Endothelial cell (in vitro differentiated cells): ENCODE results near the gene CD83. TPM values are rescaled to one million over a fixed set of nuclear protein-coding genes. Genes with fewer than 3 reads are reported as not detected.

ENCODE experiments used
- DNase-seq: peaks from one replicate; pipeline ENCODE4 v3.0.0; 2021; ENCODE audit warnings: low spot score
- H3K27ac Mint-ChIP-seq: one replicate; pipeline ENCODE4 v1.8.0; 2021; ENCODE audit warnings: mixed read lengths, inconsistent platforms; ENCODE audit not compliant: unreplicated experiment
- H3K27me3 Mint-ChIP-seq: one replicate; pipeline ENCODE4 v1.8.0; 2021; ENCODE audit warnings: mild to moderate bottlenecking, moderate library complexity, mixed read lengths, inconsistent platforms; ENCODE audit not compliant: unreplicated experiment
- H3K36me3 Mint-ChIP-seq: one replicate; pipeline ENCODE4 v1.8.0; 2021; ENCODE audit warnings: mild to moderate bottlenecking, low read depth, mixed read lengths, inconsistent platforms; ENCODE audit not compliant: unreplicated experiment
- H3K4me1 Mint-ChIP-seq: one replicate; pipeline ENCODE4 v1.8.0; 2021; ENCODE audit warnings: mild to moderate bottlenecking, mixed read lengths, inconsistent platforms; ENCODE audit not compliant: unreplicated experiment
- H3K4me3 Mint-ChIP-seq: one replicate; pipeline ENCODE4 v1.8.0; 2021; ENCODE audit warnings: mild to moderate bottlenecking, mixed read lengths, inconsistent platforms; ENCODE audit not compliant: unreplicated experiment
- H3K9me3 Mint-ChIP-seq: one replicate; pipeline ENCODE4 v1.8.0; 2021; ENCODE audit warnings: mixed read lengths, inconsistent platforms; ENCODE audit not compliant: unreplicated experiment
- CTCF ChIP-seq: fragments of 200-600 bp; sonication (generic); IDR thresholded peaks from one replicate; pipeline ENCODE4 v1.5.0; 2021; ENCODE audit warnings: antibody characterized with exemption; ENCODE audit not compliant: unreplicated experiment
- total RNA-seq: library from RNA; stranded (reverse); fragmentation: NEBNext Ultra II Directional; extraction: Animal tissue kit (Norgen Biotek cat#: 25700); gene quantifications from one replicate; pipeline ENCODE4 v1.2.1, GENCODE V29; 2021; ENCODE audit not compliant: unreplicated experiment

The CD83 gene
- total RNA-seq, 1 donor from 2014 or later: 4.3 TPM

GRCh38 chr6:14172562-14172961 is 55.0 kb downstream of the CD83 start:
- no peaks in the 10 kb centered on the region for H3K4me1 Mint-ChIP-seq
- no peaks in the 10 kb centered on the region for H3K36me3 Mint-ChIP-seq
- TF ChIP-seq CTCF: no peak
- H3K9me3 Mint-ChIP-seq: no peaks in the 10 kb centered on the region
- no peaks in the 10 kb centered on the region for H3K27me3 Mint-ChIP-seq
- no peak overlapping the region for H3K4me3 Mint-ChIP-seq
- H3K27ac Mint-ChIP-seq: no peak overlapping the region
- DNase-seq: no peak

GRCh38 chr6:14174226-14174625 is 56.7 kb downstream of the CD83 start:
- Mint-ChIP-seq H3K9me3 (no peaks in the 10 kb centered on the region), H3K36me3 (no peaks in the 10 kb centered on the region), H3K27ac (no peak overlapping the region), H3K27me3 (peaks cover 2% of the 10 kb centered on the region), H3K4me1 (no peaks in the 10 kb centered on the region), H3K4me3 (no peak overlapping the region)
- DNase-seq: no peak
- no peak for TF ChIP-seq CTCF

GRCh38 chr6:14174996-14175395 is 57.4 kb downstream of the CD83 start:
- no peaks in the 10 kb centered on the region for H3K36me3 Mint-ChIP-seq
- no peaks in the 10 kb centered on the region for H3K9me3 Mint-ChIP-seq
- H3K4me1 Mint-ChIP-seq: peaks cover 6% of the 10 kb centered on the region
- H3K4me3 Mint-ChIP-seq: no peak overlapping the region
- peaks cover 2% of the 10 kb centered on the region for H3K27me3 Mint-ChIP-seq
- no peak for TF ChIP-seq CTCF
- no peak for DNase-seq
- no peak overlapping the region for H3K27ac Mint-ChIP-seq

GRCh38 chr6:14176429-14176828 is 58.9 kb downstream of the CD83 start:
- TF ChIP-seq CTCF: no peak
- DNase-seq: no peak
- H3K9me3 Mint-ChIP-seq: no peaks in the 10 kb centered on the region
- no peaks in the 10 kb centered on the region for H3K36me3 Mint-ChIP-seq
- H3K4me3 Mint-ChIP-seq: no peak overlapping the region
- peaks cover 7% of the 10 kb centered on the region for H3K4me1 Mint-ChIP-seq
- H3K27me3 Mint-ChIP-seq: peaks cover 2% of the 10 kb centered on the region
- no peak overlapping the region for H3K27ac Mint-ChIP-seq

GRCh38 chr6:14177413-14178082 is 60.0 kb downstream of the CD83 start:
- H3K9me3 Mint-ChIP-seq: no peaks in the 10 kb centered on the region
- H3K4me1 Mint-ChIP-seq: peaks cover 7% of the 10 kb centered on the region
- H3K27ac Mint-ChIP-seq: no peak overlapping the region
- no peak for TF ChIP-seq CTCF
- H3K36me3 Mint-ChIP-seq: no peaks in the 10 kb centered on the region
- no peak for DNase-seq
- H3K27me3 Mint-ChIP-seq: peaks cover 2% of the 10 kb centered on the region
- no peak overlapping the region for H3K4me3 Mint-ChIP-seq
